Common myeloid progenitor, CD34-positive (primary cell): ENCODE data around the gene STPG3.
A peak's percentile ranks its signal among the peaks of the same experiment; 100 is the strongest.

Source experiments
- CTCF ChIA-PET: fragments of 350-600 bp; sonication (Branson Sonifier 250); formaldehyde crosslinking; loops from one replicate; lab custom pipeline; 2021; ENCODE audit warnings: antibody characterized with exemption; lab: Charles Lee
- POLR2A ChIA-PET: fragments of 350-600 bp; sonication (Branson Sonifier 250); formaldehyde crosslinking; loops from one replicate; lab custom pipeline; 2021; ENCODE audit warnings: antibody characterized with exemption; lab: Charles Lee
- DNase-seq, 3 donors: peaks; one replicate each; pipeline versions ENCODE4 v3.0.0 to v3.0.0-alpha.2; 2013
- H3K27ac ChIP-seq, 2 experiments: 1 replicate in 1 of 2; 2 replicates in 1 of 2; pipeline ENCODE4 v1.7.0; 2013; ENCODE audit warnings: inconsistent platforms in 2 of 2, low read length in 2 of 2, mild to moderate bottlenecking in 2 of 2, low read depth in 1 of 2, moderate library complexity in 1 of 2; ENCODE audit not compliant: severe bottlenecking in 2 of 2, insufficient read depth in 1 of 2, poor library complexity in 1 of 2
- H3K27me3 ChIP-seq, 5 experiments: replicated peaks in 2 of 5; 1 replicate in 3 of 5; 2 replicates in 2 of 5; pipeline versions ENCODE4 v1.6.1 to v1.7.0; 2013; ENCODE audit warnings: low read length in 4 of 5, mild to moderate bottlenecking in 2 of 5, moderate library complexity in 2 of 5, inconsistent platforms in 1 of 5; ENCODE audit not compliant: insufficient read depth in 5 of 5, control insufficient read depth in 4 of 5
- H3K36me3 ChIP-seq, 4 experiments: 1 replicate in 2 of 4; 2 replicates in 2 of 4; pipeline versions ENCODE4 v1.6.1 to v1.7.0; 2013; ENCODE audit warnings: low read length in 3 of 4, control low read depth in 1 of 4, mild to moderate bottlenecking in 1 of 4; ENCODE audit not compliant: control insufficient read depth in 4 of 4, insufficient read depth in 4 of 4
- H3K4me1 ChIP-seq, 4 experiments: 1 replicate in 3 of 4; 2 replicates in 1 of 4; pipeline versions ENCODE4 v1.6.1 to v1.7.1; 2013; ENCODE audit warnings: low read length in 3 of 4, mild to moderate bottlenecking in 3 of 4, control low read depth in 1 of 4, inconsistent platforms in 1 of 4, moderate library complexity in 1 of 4; ENCODE audit not compliant: control insufficient read depth in 4 of 4, insufficient read depth in 4 of 4; ENCODE audit errors: control extremely low read depth in 1 of 4
- H3K4me3 ChIP-seq, 7 experiments: 1 replicate in 4 of 7; 2 replicates in 3 of 7; pipeline versions ENCODE4 v1.5.1 to v1.7.0; 2013; ENCODE audit warnings: mild to moderate bottlenecking in 7 of 7, low read length in 6 of 7, moderate library complexity in 6 of 7, inconsistent platforms in 2 of 7, low read depth in 2 of 7, control low read depth in 1 of 7; ENCODE audit not compliant: insufficient read depth in 4 of 7, control insufficient read depth in 1 of 7; ENCODE audit errors: extremely low read depth in 1 of 7
- H3K9me3 ChIP-seq, 5 experiments: 1 replicate in 4 of 5; 2 replicates in 1 of 5; pipeline versions ENCODE4 v1.6.1 to v1.7.1; 2013; ENCODE audit warnings: low read length in 4 of 5, mild to moderate bottlenecking in 2 of 5, inconsistent platforms in 1 of 5, low read depth in 1 of 5, moderate library complexity in 1 of 5; ENCODE audit not compliant: control insufficient read depth in 4 of 5, insufficient read depth in 2 of 5; ENCODE audit errors: control extremely low read depth in 1 of 5
- WGBS: methylation state at CpG from one replicate; pipeline ENCODE4 v1.1.5; 2013; ENCODE audit not compliant: insufficient coverage; 5-methylcytosine and 5-hydroxymethylcytosine counted together

Gene STPG3

GRCh38 chr9:137280474-137281344, 29.6 kb downstream of the STPG3 start:
- no peaks in the 10 kb centered on the region for H3K27me3 ChIP-seq
- H3K4me1 ChIP-seq: peaks cover 0 to 69% (median 60%) of the 10 kb centered on the region in 4 experiments
- H3K4me3 ChIP-seq: peak overlapping the region in 3 of 7 experiments; percentile 9 to 28 (median 19)
- no peaks in the 10 kb centered on the region for H3K9me3 ChIP-seq
- peak in 2 of 3 donors; percentile 62 to 66 for DNase-seq
- no peak overlapping the region for H3K27ac ChIP-seq
- 62% methylated on average over 64 of the region's 85 CpGs for WGBS
- ChIA-PET CTCF (interaction anchor here (1.1 to 1.2 kb wide), 2 partner anchors 9 to 44 kb away, joined by 3 read pairs; no protein-coding TSS in a partner anchor), POLR2A (no interaction called here)
- H3K36me3 ChIP-seq: peaks cover 3 to 40% (median 18%) of the 10 kb centered on the region in 4 experiments

GRCh38 chr9:137281345-137282116, 30.4 kb downstream of the STPG3 start:
- H3K36me3 ChIP-seq: peaks cover 3 to 40% (median 18%) of the 10 kb centered on the region in 4 experiments
- ChIA-PET POLR2A (no interaction called here), CTCF (interaction anchor here (1.4 to 2.1 kb wide), 3 partner anchors 9 to 21 kb away, joined by 3 to 6 read pairs (median 4); partner anchors contain the start of gene NRARP)

GRCh38 chr9:137286975-137287383, 35.9 kb downstream of the STPG3 start:
- WGBS: 61% methylated on average over 14 of the region's 14 CpGs
- Histone ChIP-seq H3K27me3 (no peaks in the 10 kb centered on the region), H3K27ac (no peak overlapping the region), H3K4me1 (peaks cover 0 to 14% (median 9%) of the 10 kb centered on the region in 4 experiments), H3K4me3 (no peak overlapping the region), H3K9me3 (no peaks in the 10 kb centered on the region), H3K36me3 (peaks cover 0 to 15% (median 6%) of the 10 kb centered on the region in 4 experiments)
- ChIA-PET POLR2A (interaction anchor here (1.1 kb wide), 1 partner anchor 125 kb away, joined by 4 read pairs; no protein-coding TSS in a partner anchor), CTCF (interaction anchor here (0.7 to 2.5 kb wide), 28 partner anchors 10 to 386 kb away, joined by 3 to 13 read pairs (median 4); partner anchors contain the start of genes EXD3, NOXA1, NRARP and TOR4A)
- peak; percentile 65 to 83 (median 74) for DNase-seq

More at GRCh38 chr9:137281345-137282116, 30.4 kb downstream of the STPG3 start:
- 85% methylated on average over 27 of the region's 39 CpGs for WGBS
- Histone ChIP-seq H3K9me3 (no peaks in the 10 kb centered on the region), H3K27ac (no peak overlapping the region), H3K4me1 (peaks cover 0 to 61% (median 52%) of the 10 kb centered on the region in 4 experiments), H3K27me3 (no peaks in the 10 kb centered on the region), H3K4me3 (peak overlapping the region in 1 of 7 experiments; percentile 19)
- no peak for DNase-seq

- ChIA-PET CTCF (interaction anchor here (1.1 kb wide), 1 partner anchor 115 kb away, joined by 4 read pairs; no protein-coding TSS in a partner anchor), POLR2A (interaction anchor here (1.5 kb wide), 1 partner anchor 28 kb away, joined by 4 read pairs; no protein-coding TSS in a partner anchor)
- no peak for DNase-seq
- no peak overlapping the region for H3K4me3 ChIP-seq
- WGBS: 99% methylated on average over 11 of the region's 15 CpGs
- peaks cover 0 to 26% (median 22%) of the 10 kb centered on the region in 4 experiments for H3K4me1 ChIP-seq
- no peaks in the 10 kb centered on the region for H3K9me3 ChIP-seq
- no peaks in the 10 kb centered on the region for H3K36me3 ChIP-seq
- peaks cover 0 to 14% (median 0%) of the 10 kb centered on the region in 5 experiments for H3K27me3 ChIP-seq
- H3K27ac ChIP-seq: no peak overlapping the region
Observed at GRCh38 chr9:137293094-137293481, 42.0 kb downstream of the STPG3 start.

DNA sequence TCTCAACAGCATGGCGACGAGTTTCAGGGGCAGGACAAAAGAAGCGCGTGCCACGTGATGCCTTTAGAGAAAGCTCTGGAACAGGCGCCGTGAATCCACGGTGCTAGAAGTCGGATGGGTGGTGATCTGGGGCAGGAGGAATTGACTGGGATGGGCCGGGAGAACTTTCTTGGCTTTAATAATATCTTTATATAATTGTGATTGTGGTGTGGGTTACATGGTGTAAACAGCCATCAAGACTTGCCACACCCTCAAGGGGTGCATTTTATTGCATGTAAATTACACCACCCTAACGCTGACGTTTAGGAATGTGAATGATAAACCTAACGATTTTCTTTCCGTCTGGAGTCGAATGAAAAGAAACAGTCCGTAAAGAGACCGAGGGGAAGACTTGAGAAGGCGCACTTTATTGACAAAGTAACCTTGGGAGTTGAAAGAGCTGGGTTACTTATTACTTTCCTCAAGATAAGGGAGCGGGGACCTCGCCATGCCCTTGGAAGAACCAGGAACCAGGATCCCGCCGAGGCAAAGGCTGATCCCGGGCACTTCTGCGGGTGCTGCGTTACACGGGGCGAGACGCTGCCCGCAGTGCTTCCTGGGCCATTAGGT, 42.5 kb downstream of the STPG3 start:
- Histone ChIP-seq H3K36me3 (no peaks in the 10 kb centered on the region), H3K4me3 (no peak overlapping the region), H3K4me1 (peaks cover 0 to 26% (median 22%) of the 10 kb centered on the region in 4 experiments), H3K27me3 (peaks cover 0 to 14% (median 0%) of the 10 kb centered on the region in 5 experiments), H3K9me3 (no peaks in the 10 kb centered on the region), H3K27ac (no peak overlapping the region)
- DNase-seq: no peak
- CTCF ChIA-PET: interaction anchor here (1.0 to 1.4 kb wide), 5 partner anchors 16 to 215 kb away, joined by 3 to 4 read pairs (median 3); no protein-coding TSS in a partner anchor
- 98% methylated on average over 27 of the region's 29 CpGs for whole genome bisulfite sequencing
- POLR2A ChIA-PET: interaction anchor here (0.6 to 1.6 kb wide), 3 partner anchors 16 to 111 kb away, joined by 3 to 4 read pairs (median 3); partner anchors contain the start of gene TOR4A

DNA sequence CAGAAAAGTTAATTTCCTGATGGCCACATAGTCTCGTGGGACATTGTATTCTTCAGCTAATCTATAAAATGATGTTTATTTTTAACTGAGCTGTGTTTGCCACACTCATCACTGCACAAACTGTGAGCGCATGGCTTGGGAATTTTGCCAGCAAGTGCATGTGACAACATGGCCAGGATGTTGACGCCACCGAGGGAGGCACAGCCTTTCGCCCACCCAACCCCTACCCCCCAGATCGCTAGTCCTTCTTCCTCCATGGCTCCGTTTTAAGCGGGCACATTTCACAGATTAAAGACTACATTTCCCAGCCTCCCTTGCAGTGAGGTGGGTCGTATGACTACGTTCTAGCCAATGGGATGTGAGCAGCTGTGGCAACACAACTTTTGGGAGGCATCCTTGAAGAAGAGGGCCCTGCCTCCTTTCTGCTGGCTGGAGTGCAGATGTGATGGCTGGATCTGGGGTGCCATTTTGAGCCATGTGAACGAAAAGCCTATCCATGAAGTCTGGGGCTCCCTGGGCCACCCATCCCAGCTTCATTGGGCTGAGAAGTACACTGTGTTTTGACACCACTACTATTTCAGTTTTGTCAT, 43.1 kb downstream of the STPG3 start:
- Histone ChIP-seq H3K9me3 (no peaks in the 10 kb centered on the region), H3K4me1 (peaks cover 0 to 26% (median 22%) of the 10 kb centered on the region in 4 experiments), H3K27me3 (peaks cover 0 to 14% (median 0%) of the 10 kb centered on the region in 5 experiments), H3K36me3 (no peaks in the 10 kb centered on the region), H3K27ac (no peak overlapping the region), H3K4me3 (no peak overlapping the region)
- ChIA-PET POLR2A (interaction anchor here (0.6 to 1.6 kb wide), 3 partner anchors 17 to 110 kb away, joined by 3 to 4 read pairs (median 3); partner anchors contain the start of gene TOR4A), CTCF (interaction anchor here (1.0 to 1.4 kb wide), 4 partner anchors 16 to 215 kb away, joined by 3 to 4 read pairs (median 3); no protein-coding TSS in a partner anchor)
- WGBS: 31% methylated on average over 9 of the region's 11 CpGs
- DNase-seq: peak; percentile 67 to 89 (median 82)
